Brain pericyte (primary cell): Measurements from ENCODE around the gene LILRB2.
"Not testable (repeated sequence)": the region's sequence is repeated elsewhere in the genome, so short reads cannot be mapped to it uniquely, and the experiment has no call there.

Source experiments
- DNase-seq: peaks from one replicate; pipeline ENCODE4 v3.0.0-alpha.2; 2012; ENCODE audit warnings: low read depth, low spot score

LILRB2 gene

GRCh38 chr19:54305141-54305540, 24.2 kb upstream of the LILRB2 start:
- no peak for DNase-seq

GRCh38 chr19:54302257-54302656, 21.3 kb upstream of the LILRB2 start:
- no peak for DNase-seq

- DNase-seq, result no peak
Observed at GRCh38 chr19:54299515-54299914, 18.6 kb upstream of the LILRB2 start.

- DNase-seq, result no peak
Observed at GRCh38 chr19:54299126-54299498, 18.2 kb upstream of the LILRB2 start.

- DNase-seq, result no peak
Observed at GRCh38 chr19:54298357-54299125, 17.6 kb upstream of the LILRB2 start.

- no peak for DNase-seq
Observed at GRCh38 chr19:54297759-54298305, 16.9 kb upstream of the LILRB2 start.

GRCh38 chr19:54294539-54294938, 13.6 kb upstream of the LILRB2 start:
- no peak for DNase-seq

- DNase-seq, result not testable (repeated sequence)
Observed at GRCh38 chr19:54289160-54289559, 8.2 kb upstream of the LILRB2 start.

- no peak for DNase-seq
Observed at GRCh38 chr19:54287456-54287855, 6.5 kb upstream of the LILRB2 start.

GRCh38 chr19:54286283-54286682, 5.4 kb upstream of the LILRB2 start:
- not testable (repeated sequence) for DNase-seq

- DNase-seq, result not testable (repeated sequence)
Observed at GRCh38 chr19:54285427-54286056, 4.6 kb upstream of the LILRB2 start.

GRCh38 chr19:54282686-54283470, 2.0 kb upstream of the LILRB2 start:
- DNase-seq, result no peak

- DNase-seq, result not testable (repeated sequence)
Observed at GRCh38 chr19:54281729-54282075, 792 bp upstream of the LILRB2 start.

GRCh38 chr19:54280441-54280840, 469 bp downstream of the LILRB2 start:
- DNase-seq, result not testable (repeated sequence)

- not testable (repeated sequence) for DNase-seq
Observed at GRCh38 chr19:54280025-54280424, 885 bp downstream of the LILRB2 start.

- no peak for DNase-seq
Observed at GRCh38 chr19:54279406-54279962, 1.4 kb downstream of the LILRB2 start.

- DNase-seq, result not testable (repeated sequence)
Observed at GRCh38 chr19:54278571-54279195, 2.2 kb downstream of the LILRB2 start.

GRCh38 chr19:54278056-54278455, 2.9 kb downstream of the LILRB2 start:
- DNase-seq, result not testable (repeated sequence)

- DNase-seq, result not testable (repeated sequence)
Observed at GRCh38 chr19:54277111-54277615, 3.7 kb downstream of the LILRB2 start.

GRCh38 chr19:54275951-54276350, 5.0 kb downstream of the LILRB2 start:
- no peak for DNase-seq

GRCh38 chr19:54274516-54274915, 6.4 kb downstream of the LILRB2 start:
- DNase-seq, result not testable (repeated sequence)
